ENCODE data around the gene MTSS2.

Gene MTSS2

DNA sequence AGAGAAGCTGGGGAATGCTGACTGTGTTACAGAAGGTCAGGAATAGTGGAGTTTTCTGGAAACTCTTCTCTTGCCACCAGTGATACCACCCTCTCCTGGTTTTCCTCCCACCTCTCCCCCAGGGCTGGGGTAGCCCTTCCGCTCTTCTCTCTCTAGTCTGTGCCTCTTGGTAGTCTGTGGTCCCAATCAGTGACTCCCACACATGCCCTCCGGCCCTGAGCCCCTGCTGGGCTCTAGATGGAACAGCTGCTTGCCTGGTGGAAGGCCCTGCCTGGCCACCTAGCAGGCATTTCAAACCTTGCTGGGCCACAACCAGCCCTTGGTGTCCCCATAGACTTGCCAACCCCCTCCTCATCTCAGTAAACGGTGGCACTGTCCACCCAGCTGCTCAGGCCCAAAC, 15.2 kb upstream of the MTSS2 start:
- FAIRE-seq (no peak), DNase-seq (ENCODE audit: low spot score) (no peak)

DNA sequence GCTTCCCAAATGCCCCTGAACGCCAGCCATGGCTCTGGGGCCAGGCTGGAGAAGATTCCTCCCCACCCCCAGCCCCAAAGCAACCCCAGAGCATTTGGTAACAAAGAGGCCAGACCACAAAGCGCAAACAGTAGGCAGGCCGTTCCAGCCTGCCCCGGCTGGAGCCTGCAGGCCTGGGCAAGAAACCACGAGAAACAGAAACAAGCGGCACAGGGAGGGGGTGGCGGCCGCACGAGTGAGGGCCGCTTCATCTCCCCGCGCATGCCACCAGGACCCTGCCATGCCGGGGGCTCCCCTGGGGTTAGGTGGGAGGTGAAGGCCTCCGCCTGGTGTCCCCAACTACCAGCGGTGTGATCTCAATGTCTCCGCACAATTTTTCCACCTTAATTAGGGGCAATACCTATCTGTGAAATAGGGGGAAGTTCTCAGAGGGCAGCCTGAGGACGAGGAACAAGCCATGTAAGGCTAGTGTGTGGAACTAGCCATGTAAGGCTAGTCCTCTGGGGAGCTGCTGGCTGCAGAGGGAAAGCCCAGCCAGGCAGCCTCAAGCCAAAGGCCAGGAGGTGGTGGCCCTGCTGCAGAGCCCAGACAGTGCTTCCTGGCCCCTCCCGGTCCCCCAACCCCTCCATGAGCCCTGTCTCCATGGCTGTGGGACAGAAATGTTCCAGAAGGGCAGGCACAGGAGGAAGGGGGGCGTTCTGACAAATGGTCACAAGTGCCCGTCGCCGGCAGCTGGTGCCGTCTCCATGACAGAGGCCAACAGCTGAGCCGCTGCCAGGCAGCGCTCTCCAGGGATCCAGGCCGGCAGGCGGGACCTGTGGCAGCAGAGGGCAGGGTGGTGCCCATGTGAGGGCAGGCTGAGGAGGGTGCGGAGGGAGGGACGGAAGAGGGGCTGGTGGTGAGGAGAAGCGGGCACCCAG, 14.5 kb upstream of the MTSS2 start:
- DNase-seq (ENCODE audit: low spot score): no peak
- no peak for FAIRE-seq

DNA sequence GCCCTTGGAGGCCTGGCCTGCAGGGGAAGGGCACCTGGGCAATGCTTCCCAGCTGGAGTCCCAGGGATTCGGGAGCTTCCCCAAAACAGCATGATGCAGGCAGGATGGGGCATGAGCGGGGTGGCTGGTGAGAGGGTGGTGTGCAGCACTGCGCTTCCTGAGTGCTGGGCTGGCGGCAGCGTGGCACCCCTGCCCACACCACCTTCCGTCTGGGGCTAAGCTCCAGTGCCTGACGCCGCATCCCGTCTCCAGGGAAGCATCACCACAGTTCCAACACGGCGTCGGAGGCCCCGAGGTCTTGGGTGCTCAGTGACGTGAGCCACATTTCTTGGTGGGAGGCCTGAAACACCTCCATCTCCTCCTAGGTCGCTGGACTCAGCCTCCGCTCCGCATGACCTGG, 13.8 kb upstream of the MTSS2 start:
- DNase-seq (ENCODE audit: low spot score): no peak
- no peak for FAIRE-seq

GRCh38 chr16:70698901-70699300, 13.0 kb upstream of the MTSS2 start:
- DNase-seq (ENCODE audit: low spot score) (no peak), FAIRE-seq (no peak)

DNA sequence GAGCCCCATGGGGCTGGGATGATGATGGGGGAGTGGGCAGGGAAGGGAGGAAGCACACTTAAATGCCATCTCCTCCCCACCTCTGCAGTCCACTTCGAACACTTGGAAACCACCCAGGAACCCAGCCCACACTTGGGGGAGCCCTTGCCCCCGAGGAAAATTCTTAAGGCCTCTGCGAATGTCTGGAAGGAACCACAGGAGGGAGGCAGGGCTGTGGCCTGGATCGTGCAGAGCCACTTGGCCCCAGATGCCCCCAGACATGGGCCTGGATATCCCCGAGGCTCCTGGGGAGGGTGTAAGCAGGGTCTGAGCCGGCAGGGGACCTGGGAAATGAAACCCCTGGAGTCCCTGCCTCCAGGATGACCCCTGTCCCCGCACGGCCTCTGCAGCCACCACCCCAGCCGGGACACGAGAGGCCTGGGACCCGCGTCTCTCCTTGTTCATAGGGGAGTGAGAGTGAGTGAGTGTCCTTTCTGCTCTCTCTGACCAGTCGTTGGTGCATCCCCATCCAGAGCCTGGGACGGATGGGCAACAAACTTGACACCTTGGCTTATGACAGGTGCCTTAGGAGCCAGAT, 11.8 kb upstream of the MTSS2 start:
- FAIRE-seq: no peak

DNA sequence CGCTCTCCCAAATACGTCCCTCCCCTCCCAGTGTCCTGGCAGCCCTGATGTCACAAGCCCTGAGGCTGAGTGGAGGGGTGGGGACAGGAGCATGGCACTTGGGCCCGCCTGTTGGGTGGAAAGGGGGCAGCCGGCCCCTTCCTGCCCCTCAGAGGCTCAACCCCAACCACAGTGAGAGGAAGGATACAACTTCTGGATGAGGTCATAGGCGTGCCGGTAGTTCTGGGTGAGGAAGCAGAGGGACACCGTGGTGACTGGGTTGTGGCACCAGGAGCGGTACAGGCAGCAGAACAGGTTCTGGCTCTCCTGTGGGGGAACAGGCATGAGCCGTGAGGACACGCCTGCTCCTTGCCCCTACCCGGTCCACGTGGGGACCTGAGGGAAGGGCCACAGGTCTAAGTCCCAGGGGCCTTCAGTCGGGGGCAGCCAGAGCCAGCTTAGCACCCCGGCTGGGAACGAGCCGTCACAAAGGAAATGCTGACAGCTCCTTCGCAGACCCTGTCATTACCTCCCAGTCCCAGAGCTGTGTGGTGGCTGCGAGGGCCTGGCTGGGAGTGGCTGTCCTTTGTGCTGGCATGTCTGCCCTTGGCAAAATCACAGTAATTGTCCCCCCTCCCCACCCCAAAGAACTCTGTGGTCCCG, 11.2 kb upstream of the MTSS2 start:
- no peak for FAIRE-seq

More for the DNA sequence above, 11.8 kb upstream of the MTSS2 start:
- no peak for DNase-seq (ENCODE audit: low spot score)

DNA sequence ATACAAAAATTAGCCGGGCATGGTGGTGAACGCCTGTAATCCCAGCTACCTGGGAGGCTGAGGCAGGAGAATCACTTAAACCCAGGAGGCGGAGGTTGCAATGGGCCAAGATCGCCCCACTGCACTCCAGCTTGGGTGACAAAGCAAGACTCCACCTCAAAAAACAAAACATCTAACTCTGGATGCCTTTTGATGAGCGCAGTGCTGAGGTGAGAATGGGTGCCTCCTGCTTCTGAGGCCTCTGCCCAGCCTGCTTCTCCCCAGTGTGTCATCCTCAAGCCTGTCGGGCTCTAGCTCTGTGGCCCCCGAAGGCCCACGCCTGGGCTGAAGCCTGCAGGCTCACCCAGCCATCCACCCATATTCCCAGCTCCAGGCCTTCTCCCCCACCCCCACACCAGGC, 10.5 kb upstream of the MTSS2 start:
- DNase-seq (ENCODE audit: low spot score) (no peak), FAIRE-seq (no peak)

More for the DNA sequence above, 11.2 kb upstream of the MTSS2 start:
- no peak for DNase-seq (ENCODE audit: low spot score)

- FAIRE-seq (peak; percentile 55), DNase-seq (ENCODE audit: low spot score) (peak; percentile 68)
Observed at GRCh38 chr16:70695331-70696070, 9.6 kb upstream of the MTSS2 start.

- DNase-seq (ENCODE audit: low spot score): no peak
- no peak for FAIRE-seq
Observed at GRCh38 chr16:70694868-70695218, 9.0 kb upstream of the MTSS2 start.

GRCh38 chr16:70694088-70694867, 8.4 kb upstream of the MTSS2 start:
- peak; percentile 93 for DNase-seq (ENCODE audit: low spot score)
- peak; percentile 48 for FAIRE-seq

- FAIRE-seq: no peak
- DNase-seq (ENCODE audit: low spot score): no peak
Observed at GRCh38 chr16:70692873-70693671, 7.2 kb upstream of the MTSS2 start.

DNA sequence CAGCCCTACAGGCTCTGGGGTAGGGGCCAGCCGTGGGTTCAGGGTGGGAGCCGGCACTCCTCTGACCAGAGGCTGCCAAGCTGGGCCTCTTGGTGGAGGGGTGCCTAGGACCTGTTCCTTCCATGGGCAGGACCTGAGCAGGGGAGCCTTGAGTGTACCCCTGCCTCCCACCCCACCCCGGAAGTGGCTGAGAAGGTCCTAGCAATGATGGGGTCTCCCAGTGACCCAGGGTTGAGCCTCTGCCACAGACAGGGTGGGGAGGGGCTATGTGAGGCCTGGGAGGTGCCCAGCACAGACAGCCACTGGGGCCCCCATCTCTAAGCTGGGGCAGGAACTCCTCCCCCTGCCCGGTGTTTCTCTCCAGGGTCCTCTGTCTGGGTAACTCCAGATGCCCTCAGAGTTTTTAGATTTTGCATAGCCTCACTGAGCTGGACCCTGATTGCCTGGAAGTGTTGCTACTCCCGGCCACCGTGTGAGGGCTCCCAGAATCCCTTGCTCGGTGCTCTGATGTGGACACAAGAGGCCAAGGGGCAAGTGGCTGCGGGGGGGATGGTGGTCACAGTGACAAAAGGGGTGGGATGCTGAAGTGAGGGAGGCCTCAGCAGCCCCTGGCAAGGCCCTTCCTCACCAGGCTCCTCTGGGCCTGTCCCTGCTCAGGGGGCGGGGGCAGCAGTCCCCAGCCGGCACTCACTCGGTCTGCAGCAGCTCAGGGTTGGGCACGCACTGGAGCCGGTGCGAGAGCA, 6.4 kb upstream of the MTSS2 start:
- DNase-seq (ENCODE audit: low spot score) (no peak), FAIRE-seq (no peak)

DNA sequence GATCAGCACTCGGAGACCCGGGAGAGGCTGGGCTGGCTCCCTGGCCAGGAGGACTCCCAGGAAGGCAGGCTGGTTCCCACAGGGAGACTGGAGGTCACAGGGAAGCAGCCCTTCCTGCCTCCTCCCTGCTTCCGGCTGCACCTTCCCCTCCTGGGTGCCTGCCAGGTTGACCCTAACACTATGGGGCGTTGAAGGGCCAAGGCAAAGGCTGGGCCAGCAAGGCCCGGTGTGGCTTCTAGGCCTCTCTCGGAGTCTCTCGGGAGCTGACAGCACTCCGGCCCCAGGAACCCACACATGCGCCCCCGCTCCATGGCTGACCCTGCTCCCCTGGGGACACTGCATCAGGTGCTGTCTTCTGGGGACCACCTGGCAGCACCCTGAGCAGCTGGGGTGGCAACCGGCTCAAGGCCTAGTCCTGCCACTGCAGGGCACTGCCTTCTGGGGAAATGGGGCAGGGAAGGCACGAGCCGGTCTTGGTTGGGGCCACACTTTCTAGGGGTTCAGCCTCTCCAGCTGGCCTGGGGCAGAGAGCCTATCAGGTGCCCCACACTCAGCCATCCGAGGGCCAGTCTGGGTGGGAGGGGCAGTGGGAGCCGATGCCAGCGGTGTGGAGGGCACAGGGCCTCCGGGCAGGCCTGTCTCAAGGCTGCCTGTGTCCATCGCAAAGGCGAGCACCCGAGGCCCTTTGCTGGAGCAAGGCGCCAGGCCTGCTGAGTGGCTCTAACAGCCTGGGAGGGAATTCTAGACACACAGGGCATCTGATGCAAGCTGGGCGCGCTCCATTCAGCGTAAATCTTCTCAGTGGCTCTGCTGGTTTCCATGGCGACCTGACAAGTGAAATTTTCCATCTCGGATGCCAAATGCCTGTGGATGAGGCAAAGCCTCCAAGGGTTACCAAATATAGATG, 5.6 kb upstream of the MTSS2 start:
- peak; percentile 9 for FAIRE-seq
- DNase-seq (ENCODE audit: low spot score): peak; percentile 75

DNA sequence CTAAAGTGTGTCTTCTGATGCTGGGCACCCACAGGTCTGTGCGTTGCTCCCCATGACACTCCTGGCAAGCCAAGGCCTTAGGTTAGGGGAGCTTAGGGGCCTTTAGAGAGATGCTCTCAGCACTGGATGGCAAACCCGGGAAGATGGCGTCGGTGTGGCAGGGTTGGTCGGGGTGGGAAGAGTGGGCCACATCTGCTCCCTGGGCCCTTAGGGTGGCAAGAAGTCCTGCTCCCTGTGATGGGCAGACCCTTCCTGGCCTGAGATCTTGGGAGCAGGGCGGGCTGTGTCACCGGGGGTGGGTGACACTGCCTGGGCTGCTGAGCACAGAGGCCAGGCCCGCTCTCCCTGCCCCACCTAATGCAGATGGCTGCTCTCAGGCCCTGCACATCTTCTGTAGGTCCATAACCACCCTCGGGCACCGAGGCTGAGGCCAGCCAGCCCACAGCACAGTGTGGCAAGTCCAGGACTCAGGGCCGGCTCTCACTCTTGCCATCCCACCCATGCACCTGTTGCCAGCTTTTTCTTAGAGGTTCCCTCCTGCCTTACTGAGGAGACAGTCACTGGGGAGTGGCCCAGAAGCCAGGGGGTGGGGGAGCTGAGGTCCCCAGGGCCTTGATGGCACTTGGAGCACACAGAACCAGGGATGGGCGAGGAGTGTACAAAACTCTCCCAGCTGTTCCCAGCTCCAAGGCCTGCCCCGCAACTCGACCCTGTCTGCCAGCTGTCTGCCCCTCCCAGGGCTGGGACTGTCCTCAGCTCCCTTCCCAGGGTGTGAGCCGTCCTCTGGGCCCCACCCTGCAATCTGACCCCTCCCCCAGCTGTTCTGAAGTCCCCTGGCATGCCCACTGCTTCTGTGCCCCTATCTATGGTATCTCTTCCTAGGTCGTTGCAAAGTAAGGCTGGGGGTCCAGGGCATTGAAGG, 4.4 kb upstream of the MTSS2 start:
- FAIRE-seq (no peak), DNase-seq (ENCODE audit: low spot score) (no peak)

- DNase-seq (ENCODE audit: low spot score) (no peak), FAIRE-seq (no peak)
Observed at GRCh38 chr16:70689035-70689969, 3.4 kb upstream of the MTSS2 start.

- DNase-seq (ENCODE audit: low spot score): no peak
- FAIRE-seq: no peak
Observed at GRCh38 chr16:70688246-70688742, 2.4 kb upstream of the MTSS2 start.

All from urothelium cell line (cell line).